Lung (tissue), 12 donors: Measurements from ENCODE around the gene GPR137B. TPM values are rescaled to one million over a fixed set of nuclear protein-coding genes. Genes with fewer than 3 reads are reported as not detected.

Experiments
- ATAC-seq: fragments of 200-7000 bp; cut with Tn5 transposase; one replicate; pipeline ENCODE4 v1.9.1; 2020; ENCODE audit warnings: moderate number of reproducible peaks; ENCODE audit not compliant: insufficient read depth, low FRiP score
- DNase-seq, 3 donors: peaks; one replicate each; pipeline ENCODE4 v3.0.0-alpha.2; 2013 to 2017
- H3K27ac ChIP-seq, 2 donors: one replicate each; pipeline ENCODE4 v1.5.1; 2013; ENCODE audit warnings: mild to moderate bottlenecking in 2 of 2, moderate library complexity in 2 of 2, control low read depth in 1 of 2, inconsistent platforms in 1 of 2, low read depth in 1 of 2, low read length in 1 of 2
- H3K27me3 ChIP-seq, 3 donors: one replicate each; pipeline ENCODE4 v1.5.1; 2013; ENCODE audit warnings: low read length in 2 of 3; ENCODE audit not compliant: control insufficient read depth in 3 of 3, insufficient read depth in 3 of 3
- H3K36me3 ChIP-seq, 4 donors: one replicate each; pipeline ENCODE4 v1.5.1; 2013; ENCODE audit warnings: low read length in 4 of 4, mild to moderate bottlenecking in 1 of 4, moderate library complexity in 1 of 4; ENCODE audit not compliant: control insufficient read depth in 4 of 4, insufficient read depth in 4 of 4
- H3K4me1 ChIP-seq, 5 donors: one replicate each; pipeline ENCODE4 v1.5.1; 2013; ENCODE audit warnings: low read length in 5 of 5, mild to moderate bottlenecking in 2 of 5, moderate library complexity in 1 of 5; ENCODE audit not compliant: control insufficient read depth in 5 of 5, insufficient read depth in 5 of 5
- H3K4me3 ChIP-seq: one replicate; pipeline ENCODE4 v1.5.1; 2013; ENCODE audit warnings: mild to moderate bottlenecking, control low read depth, moderate library complexity
- H3K9ac ChIP-seq, 2 donors: one replicate each; pipeline ENCODE4 v1.5.1; 2013; ENCODE audit warnings: low read length in 2 of 2, control low read depth in 1 of 2; ENCODE audit not compliant: insufficient read depth in 1 of 2
- H3K9me3 ChIP-seq, 4 donors: one replicate each; pipeline ENCODE4 v1.5.1; 2013; ENCODE audit warnings: low read length in 3 of 4, mild to moderate bottlenecking in 1 of 4, moderate library complexity in 1 of 4; ENCODE audit not compliant: control insufficient read depth in 4 of 4, insufficient read depth in 3 of 4
- WGBS, 2 donors: extraction: QIAGEN DNeasy Blood & Tissue Kit; methylation state at CpG; one replicate each; pipeline ENCODE4 v1.1.7; 2013; 5-methylcytosine and 5-hydroxymethylcytosine counted together
- polyA plus RNA-seq, 2 donors: library from polyadenylated mRNA; stranded (reverse); fragments of 200-250 nt; gene quantifications; one replicate each; pipeline ENCODE4 v1.2.1, GENCODE V29; 2013
- total RNA-seq, 2 donors: library from RNA; depleted of rRNA in 1 of 2; stranded (reverse); fragments of >200 nt in 1 of 2; gene quantifications; one replicate each; pipeline ENCODE4 v1.2.1, GENCODE V29; 2014 to 2021
- TF ChIP-seq, protein P1 (sequence below): IDR thresholded peaks from 2 replicates; pipeline ENCODE4 v1.5.1; 2012; ENCODE audit warnings: mild to moderate bottlenecking; ENCODE audit errors: control extremely low read depth, extremely low read depth
- donor health status: control.
- donor health status: control.
- donor health status: Bipolar disorder and iron deficiency.
- donor health status: healthy.
- donor health status: DM: yes; HTN: yes; CAD: no.

GPR137B gene
- total and polyA plus RNA-seq, 4 donors, result 7.0 to 31.0 (median 19.1) TPM

DNA sequence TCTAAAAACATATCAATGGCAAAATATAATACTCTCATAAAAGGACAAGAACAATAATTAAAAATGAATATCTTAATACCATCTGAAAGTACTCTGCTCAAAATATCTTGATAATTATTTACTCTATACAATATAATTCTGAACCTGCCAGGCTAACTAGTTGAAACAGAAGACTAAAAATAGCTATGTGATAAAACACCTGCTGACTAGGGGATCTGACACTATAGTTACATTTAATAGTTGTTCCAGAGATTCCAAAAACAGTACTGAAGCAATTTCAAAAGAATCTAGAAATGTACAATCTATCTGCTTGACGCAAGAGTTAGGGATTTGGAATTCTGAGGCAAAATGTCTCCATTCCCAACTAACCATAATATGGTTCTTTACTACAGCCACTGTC is 109.2 kb downstream of the GPR137B start:
- no peak overlapping the region for H3K4me3 ChIP-seq
- ATAC-seq, result no peak
- H3K27ac ChIP-seq, result no peak overlapping the region
- TF ChIP-seq, protein P1, sequence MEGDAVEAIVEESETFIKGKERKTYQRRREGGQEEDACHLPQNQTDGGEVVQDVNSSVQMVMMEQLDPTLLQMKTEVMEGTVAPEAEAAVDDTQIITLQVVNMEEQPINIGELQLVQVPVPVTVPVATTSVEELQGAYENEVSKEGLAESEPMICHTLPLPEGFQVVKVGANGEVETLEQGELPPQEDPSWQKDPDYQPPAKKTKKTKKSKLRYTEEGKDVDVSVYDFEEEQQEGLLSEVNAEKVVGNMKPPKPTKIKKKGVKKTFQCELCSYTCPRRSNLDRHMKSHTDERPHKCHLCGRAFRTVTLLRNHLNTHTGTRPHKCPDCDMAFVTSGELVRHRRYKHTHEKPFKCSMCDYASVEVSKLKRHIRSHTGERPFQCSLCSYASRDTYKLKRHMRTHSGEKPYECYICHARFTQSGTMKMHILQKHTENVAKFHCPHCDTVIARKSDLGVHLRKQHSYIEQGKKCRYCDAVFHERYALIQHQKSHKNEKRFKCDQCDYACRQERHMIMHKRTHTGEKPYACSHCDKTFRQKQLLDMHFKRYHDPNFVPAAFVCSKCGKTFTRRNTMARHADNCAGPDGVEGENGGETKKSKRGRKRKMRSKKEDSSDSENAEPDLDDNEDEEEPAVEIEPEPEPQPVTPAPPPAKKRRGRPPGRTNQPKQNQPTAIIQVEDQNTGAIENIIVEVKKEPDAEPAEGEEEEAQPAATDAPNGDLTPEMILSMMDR, result no peak
- H3K4me1 ChIP-seq, result peaks cover 0 to 2% (median 0%) of the 10 kb centered on the region in 5 donors
- peaks cover 0 to 2% (median 0%) of the 10 kb centered on the region in 4 donors for H3K36me3 ChIP-seq
- H3K9me3 ChIP-seq, result no peaks in the 10 kb centered on the region
- no peaks in the 10 kb centered on the region for H3K27me3 ChIP-seq
- H3K9ac ChIP-seq, result no peak overlapping the region
- 97 to 100% methylated on average over 1 of the region's 1 CpG for WGBS, 2 donors
- DNase-seq, result no peak

DNA sequence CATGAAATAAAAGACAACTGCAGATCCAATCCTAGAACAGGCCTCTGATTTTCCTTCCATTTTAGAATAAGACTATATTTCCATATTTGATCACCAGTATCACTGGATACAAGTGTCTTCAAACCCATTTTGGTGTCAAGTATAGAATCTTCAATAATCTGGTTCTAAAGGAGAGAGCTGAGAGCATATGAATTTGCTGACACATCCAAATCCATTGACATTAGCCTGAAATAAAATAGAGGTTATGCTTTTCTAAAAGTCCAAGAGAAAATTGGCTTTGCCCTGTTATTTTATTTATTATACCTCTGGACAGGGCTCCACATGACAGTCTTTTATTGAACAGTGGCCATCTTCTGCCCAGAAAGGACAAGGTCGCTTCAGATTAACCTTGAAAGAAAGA is 110.8 kb downstream of the GPR137B start:
- H3K27me3 ChIP-seq, result no peaks in the 10 kb centered on the region
- DNase-seq (no peak), ATAC-seq (no peak)
- 96 to 97% methylated on average over 1 of the region's 1 CpG for WGBS, 2 donors
- peaks cover 0 to 7% (median 0%) of the 10 kb centered on the region in 4 donors for H3K9me3 ChIP-seq
- no peaks in the 10 kb centered on the region for H3K36me3 ChIP-seq
- no peak overlapping the region for H3K9ac ChIP-seq
- no peak overlapping the region for H3K27ac ChIP-seq
- H3K4me1 ChIP-seq, result peaks cover 0 to 2% (median 0%) of the 10 kb centered on the region in 5 donors
- no peak overlapping the region for H3K4me3 ChIP-seq
- TF ChIP-seq, protein P1, result no peak

DNA sequence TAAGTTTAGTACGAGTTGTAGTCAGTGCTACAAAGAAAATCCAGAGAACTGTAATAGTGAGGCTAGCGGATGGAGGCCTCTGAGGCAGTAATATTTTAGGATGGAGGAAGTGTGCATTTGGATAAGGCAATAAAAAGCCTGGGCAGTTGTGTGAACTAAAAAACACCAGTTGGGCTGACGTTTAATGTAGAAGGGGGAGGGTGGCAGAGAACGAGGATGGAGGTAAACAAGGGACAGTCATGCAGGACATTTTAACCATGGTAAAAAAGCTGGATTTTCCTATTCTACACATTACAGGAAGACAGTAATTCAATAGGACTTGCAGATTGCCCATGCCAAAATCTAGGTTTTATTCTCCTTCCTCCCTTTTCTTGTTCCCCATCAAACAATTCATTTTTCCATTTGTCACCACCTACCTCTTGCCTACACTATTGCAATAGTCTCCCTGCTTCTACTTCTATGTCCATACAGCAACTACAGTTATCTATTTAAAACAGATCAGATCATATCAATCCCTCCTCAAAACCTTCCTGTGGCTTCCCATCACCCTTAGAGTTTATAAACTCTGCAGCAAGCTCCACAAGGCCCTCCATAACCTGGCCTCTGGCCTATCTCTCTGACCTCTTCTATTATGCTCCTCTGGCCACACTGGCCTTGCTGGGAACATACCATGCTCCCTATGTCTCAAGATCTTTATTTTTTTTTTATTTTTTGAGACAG is 111.7 kb downstream of the GPR137B start:
- Histone ChIP-seq H3K4me3 (no peak overlapping the region), H3K4me1 (peaks cover 0 to 2% (median 0%) of the 10 kb centered on the region in 5 donors), H3K27ac (no peak overlapping the region), H3K27me3 (no peaks in the 10 kb centered on the region), H3K9me3 (peaks cover 0 to 11% (median 3%) of the 10 kb centered on the region in 4 donors), H3K9ac (no peak overlapping the region), H3K36me3 (no peaks in the 10 kb centered on the region)
- ATAC-seq (no peak), DNase-seq (no peak)
- 74 to 87% methylated on average over 4 of the region's 4 CpGs for WGBS, 2 donors
- TF ChIP-seq, protein P1, result no peak
